Measurements from ENCODE around the gene GRID1. TPM values are rescaled to one million over a fixed set of nuclear protein-coding genes. Genes with fewer than 3 reads are reported as not detected.

GRID1 gene
- total and polyA plus RNA-seq, 10 of the 15 experiments (the other 5 are each of a cell fraction or from before 2014, with no cell fraction given), result 0.04 to 0.62 (median 0.08) TPM; not detected in 5

DNA sequence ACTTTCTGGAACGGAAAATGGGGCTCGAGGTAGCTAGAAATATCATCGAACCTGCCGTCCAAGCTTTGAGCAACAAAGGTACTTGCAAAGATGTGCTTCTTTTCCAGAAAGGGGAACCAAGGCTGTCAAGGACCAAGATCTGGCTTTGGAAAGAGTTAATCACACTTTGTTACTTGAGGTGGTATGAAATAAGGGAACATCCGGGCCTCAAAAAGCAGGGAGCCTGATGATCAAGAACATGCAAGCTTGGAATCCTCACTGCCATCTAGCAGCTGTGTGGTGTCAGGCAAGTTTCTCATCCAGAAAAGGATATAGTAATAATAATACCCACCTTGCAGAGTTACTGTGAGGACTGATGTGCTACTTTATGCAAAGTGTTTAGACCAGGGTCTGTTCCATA is 329.5 kb downstream of the GRID1 start:
- no peaks in the 10 kb centered on the region for H3K27me3 ChIP-seq (replicated peaks in 1 of 2; ENCODE audit: control insufficient read depth in 2 of 2, insufficient read depth in 2 of 2, low read length in 1 of 2)
- no peak for DNase-seq (ENCODE audit: low read depth, low spot score)
- no peaks in the 10 kb centered on the region for H4K20me1 ChIP-seq (ENCODE audit: control insufficient read depth, insufficient read depth)
- no peak overlapping the region for H3K9ac ChIP-seq (ENCODE audit: control insufficient read depth, insufficient read depth, low read length)
- ChIA-PET CTCF (interaction anchor here (0.5 kb wide), 1 partner anchor 244 kb away, joined by 3 read pairs; no protein-coding TSS in a partner anchor), POLR2A (no interaction called here), RAD21 (ENCODE audit: unreplicated experiment) (no interaction called here), SMC1A (ENCODE audit: uncharacterized antibody, unreplicated experiment) (interaction anchor here (0.9 kb wide), 1 partner anchor 29 kb away, joined by 3 read pairs; no protein-coding TSS in a partner anchor)
- FAIRE-seq, result no peak
- BruUV-seq (replicated peaks), result no TSS peak
- intact Hi-C loops (cut with micrococcal nuclease; ENCODE audit: unreplicated experiment) (no loop called here), in situ Hi-C loops (cut with MboI) (no loop called here)
- H3K9me3 ChIP-seq (replicated peaks; ENCODE audit: control insufficient read depth, insufficient read depth, low read length), result no peaks in the 10 kb centered on the region
- no peaks in the 10 kb centered on the region for H3K36me3 ChIP-seq (ENCODE audit: control insufficient read depth in 2 of 2, insufficient read depth in 2 of 2, low read length in 1 of 2)
- no peak overlapping the region for H2AFZ ChIP-seq (ENCODE audit: control insufficient read depth, low read depth, low read length)
- no peak overlapping the region for H3K27ac ChIP-seq (ENCODE audit: control insufficient read depth, insufficient read depth)
- WGBS (ENCODE audit: insufficient coverage, insufficient replicate concordance, low lambda C conversion rate, missing lambda C conversion rate), result 40% methylated on average over 5 of the region's 5 CpGs
- H3K4me3 ChIP-seq, result no peak overlapping the region
- H3K4me2 ChIP-seq (ENCODE audit: control insufficient read depth, insufficient read depth), result no peak overlapping the region
- ATAC-seq, result no peak
- H3K79me2 ChIP-seq (ENCODE audit: control insufficient read depth, insufficient read depth, low read length), result no peaks in the 10 kb centered on the region
- no peaks in the 10 kb centered on the region for H3K4me1 ChIP-seq (ENCODE audit: control insufficient read depth, insufficient read depth, low read length)
- TF ChIP-seq CBX3 (IDR thresholded peaks at IDR 0.05; ENCODE audit: borderline replicate concordance, low read depth), result no peak
- no peak for TF ChIP-seq FOXM1 (IDR thresholded peaks at IDR 0.05; ENCODE audit: low read depth, low read length)
- TF ChIP-seq SUPT20H (IDR thresholded peaks at IDR 0.05; ENCODE audit: borderline replicate concordance, control insufficient read depth, low read depth, low read length), result no peak
- no peak for TF ChIP-seq ZSCAN29 (IDR thresholded peaks at IDR 0.05)
- TF ChIP-seq LARP7 (IDR thresholded peaks at IDR 0.05), result no peak
- TF ChIP-seq RFX5 (IDR thresholded peaks at IDR 0.05; ENCODE audit: low read depth, low read length), result no peak
- TF ChIP-seq ZNF687 (IDR thresholded peaks at IDR 0.05), result no peak
- no peak for TF ChIP-seq ETV6 (conservative IDR thresholded peaks at IDR 0.05 in 1 of 2, IDR thresholded peaks at IDR 0.05 in 1 of 2; ENCODE audit: borderline replicate concordance in 1 of 2, low read depth in 1 of 2)
- TF ChIP-seq, protein P1, sequence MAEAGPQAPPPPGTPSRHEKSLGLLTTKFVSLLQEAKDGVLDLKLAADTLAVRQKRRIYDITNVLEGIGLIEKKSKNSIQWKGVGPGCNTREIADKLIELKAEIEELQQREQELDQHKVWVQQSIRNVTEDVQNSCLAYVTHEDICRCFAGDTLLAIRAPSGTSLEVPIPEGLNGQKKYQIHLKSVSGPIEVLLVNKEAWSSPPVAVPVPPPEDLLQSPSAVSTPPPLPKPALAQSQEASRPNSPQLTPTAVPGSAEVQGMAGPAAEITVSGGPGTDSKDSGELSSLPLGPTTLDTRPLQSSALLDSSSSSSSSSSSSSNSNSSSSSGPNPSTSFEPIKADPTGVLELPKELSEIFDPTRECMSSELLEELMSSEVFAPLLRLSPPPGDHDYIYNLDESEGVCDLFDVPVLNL (IDR thresholded peaks at IDR 0.05; ENCODE audit: low read depth, low read length), result no peak
- no peak for TF ChIP-seq ZZZ3 (IDR thresholded peaks at IDR 0.05; ENCODE audit: control insufficient read depth, insufficient read length, low read depth)
- no peak for TF ChIP-seq CREB1 (IDR thresholded peaks at IDR 0.05; ENCODE audit: low read depth)
- TF ChIP-seq, protein P2, sequence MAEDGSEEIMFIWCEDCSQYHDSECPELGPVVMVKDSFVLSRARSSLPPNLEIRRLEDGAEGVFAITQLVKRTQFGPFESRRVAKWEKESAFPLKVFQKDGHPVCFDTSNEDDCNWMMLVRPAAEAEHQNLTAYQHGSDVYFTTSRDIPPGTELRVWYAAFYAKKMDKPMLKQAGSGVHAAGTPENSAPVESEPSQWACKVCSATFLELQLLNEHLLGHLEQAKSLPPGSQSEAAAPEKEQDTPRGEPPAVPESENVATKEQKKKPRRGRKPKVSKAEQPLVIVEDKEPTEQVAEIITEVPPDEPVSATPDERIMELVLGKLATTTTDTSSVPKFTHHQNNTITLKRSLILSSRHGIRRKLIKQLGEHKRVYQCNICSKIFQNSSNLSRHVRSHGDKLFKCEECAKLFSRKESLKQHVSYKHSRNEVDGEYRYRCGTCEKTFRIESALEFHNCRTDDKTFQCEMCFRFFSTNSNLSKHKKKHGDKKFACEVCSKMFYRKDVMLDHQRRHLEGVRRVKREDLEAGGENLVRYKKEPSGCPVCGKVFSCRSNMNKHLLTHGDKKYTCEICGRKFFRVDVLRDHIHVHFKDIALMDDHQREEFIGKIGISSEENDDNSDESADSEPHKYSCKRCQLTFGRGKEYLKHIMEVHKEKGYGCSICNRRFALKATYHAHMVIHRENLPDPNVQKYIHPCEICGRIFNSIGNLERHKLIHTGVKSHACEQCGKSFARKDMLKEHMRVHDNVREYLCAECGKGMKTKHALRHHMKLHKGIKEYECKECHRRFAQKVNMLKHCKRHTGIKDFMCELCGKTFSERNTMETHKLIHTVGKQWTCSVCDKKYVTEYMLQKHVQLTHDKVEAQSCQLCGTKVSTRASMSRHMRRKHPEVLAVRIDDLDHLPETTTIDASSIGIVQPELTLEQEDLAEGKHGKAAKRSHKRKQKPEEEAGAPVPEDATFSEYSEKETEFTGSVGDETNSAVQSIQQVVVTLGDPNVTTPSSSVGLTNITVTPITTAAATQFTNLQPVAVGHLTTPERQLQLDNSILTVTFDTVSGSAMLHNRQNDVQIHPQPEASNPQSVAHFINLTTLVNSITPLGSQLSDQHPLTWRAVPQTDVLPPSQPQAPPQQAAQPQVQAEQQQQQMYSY (CRISPR knock-in tag; IDR thresholded peaks at IDR 0.05), result no peak
- no peak for TF ChIP-seq MEF2A (IDR thresholded peaks at IDR 0.05; ENCODE audit: insufficient read depth, low read depth, low read length)
- TF ChIP-seq BRCA1 (IDR thresholded peaks at IDR 0.05; ENCODE audit: low read depth, low read length), result no peak
- TF ChIP-seq POLR2AphosphoS2 (IDR thresholded peaks at IDR 0.05; ENCODE audit: low read depth, low read length), result no peak
- TF ChIP-seq RB1 (IDR thresholded peaks at IDR 0.05; ENCODE audit: borderline replicate concordance), result no peak
